Type B pancreatic cell (in vitro differentiated cells): Measurements from ENCODE around the gene LRRC74B. TPM values are rescaled to one million over a fixed set of nuclear protein-coding genes. Genes with fewer than 3 reads are reported as not detected.
A peak's percentile ranks its signal among the peaks of the same experiment; 100 is the strongest.
"Not testable (repeated sequence)": the region's sequence is repeated elsewhere in the genome, so short reads cannot be mapped to it uniquely, and the experiment has no call there.

Source experiments
- DNase-seq: peaks from one replicate; pipeline ENCODE4 v3.0.0; 2021; ENCODE audit warnings: mixed read lengths; ENCODE audit not compliant: unreplicated experiment; ENCODE audit errors: extremely low spot score
- H3K27ac Mint-ChIP-seq: 2 replicates; pipeline ENCODE4 v1.8.0; 2021; ENCODE audit warnings: mild to moderate bottlenecking, mixed read lengths
- H3K27me3 Mint-ChIP-seq: 2 replicates; pipeline ENCODE4 v1.8.0; 2021; ENCODE audit warnings: mixed read lengths
- H3K36me3 Mint-ChIP-seq: 2 replicates; pipeline ENCODE4 v1.8.0; 2021; ENCODE audit warnings: mixed read lengths
- H3K4me1 Mint-ChIP-seq: one replicate; pipeline ENCODE4 v1.8.0; 2021; ENCODE audit warnings: mixed read lengths; ENCODE audit not compliant: unreplicated experiment
- H3K4me3 Mint-ChIP-seq: 2 replicates; pipeline ENCODE4 v1.8.0; 2021; ENCODE audit warnings: mild to moderate bottlenecking, mixed read lengths
- H3K9me3 Mint-ChIP-seq: 2 replicates; pipeline ENCODE4 v1.8.0; 2021; ENCODE audit warnings: mixed read lengths
- total RNA-seq: library from RNA; stranded (reverse); gene quantifications from 2 replicates; pipeline ENCODE4 v1.2.1, GENCODE V29; 2021; ENCODE audit warnings: low replicate concordance
- TF ChIP-seq, protein P1 (sequence below): fragments of 200-600 bp; sonication (generic); conservative IDR thresholded peaks from 2 replicates; pipeline ENCODE4 v1.5.0; 2021; ENCODE audit warnings: antibody characterized with exemption, mild to moderate bottlenecking

The LRRC74B gene
- total RNA-seq, 1 donor from 2014 or later: 0.65 TPM

GRCh38 chr22:21042978-21043859 lies 2.5 kb upstream of the LRRC74B start:
- H3K4me3 Mint-ChIP-seq: peak overlapping the region; percentile 30
- TF ChIP-seq, protein P1, sequence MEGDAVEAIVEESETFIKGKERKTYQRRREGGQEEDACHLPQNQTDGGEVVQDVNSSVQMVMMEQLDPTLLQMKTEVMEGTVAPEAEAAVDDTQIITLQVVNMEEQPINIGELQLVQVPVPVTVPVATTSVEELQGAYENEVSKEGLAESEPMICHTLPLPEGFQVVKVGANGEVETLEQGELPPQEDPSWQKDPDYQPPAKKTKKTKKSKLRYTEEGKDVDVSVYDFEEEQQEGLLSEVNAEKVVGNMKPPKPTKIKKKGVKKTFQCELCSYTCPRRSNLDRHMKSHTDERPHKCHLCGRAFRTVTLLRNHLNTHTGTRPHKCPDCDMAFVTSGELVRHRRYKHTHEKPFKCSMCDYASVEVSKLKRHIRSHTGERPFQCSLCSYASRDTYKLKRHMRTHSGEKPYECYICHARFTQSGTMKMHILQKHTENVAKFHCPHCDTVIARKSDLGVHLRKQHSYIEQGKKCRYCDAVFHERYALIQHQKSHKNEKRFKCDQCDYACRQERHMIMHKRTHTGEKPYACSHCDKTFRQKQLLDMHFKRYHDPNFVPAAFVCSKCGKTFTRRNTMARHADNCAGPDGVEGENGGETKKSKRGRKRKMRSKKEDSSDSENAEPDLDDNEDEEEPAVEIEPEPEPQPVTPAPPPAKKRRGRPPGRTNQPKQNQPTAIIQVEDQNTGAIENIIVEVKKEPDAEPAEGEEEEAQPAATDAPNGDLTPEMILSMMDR: no peak
- H3K27me3 Mint-ChIP-seq: no peaks in the 10 kb centered on the region
- H3K4me1 Mint-ChIP-seq: peaks cover 20% of the 10 kb centered on the region
- no peaks in the 10 kb centered on the region for H3K36me3 Mint-ChIP-seq
- DNase-seq: no peak
- H3K27ac Mint-ChIP-seq: no peak overlapping the region
- H3K9me3 Mint-ChIP-seq: no peaks in the 10 kb centered on the region

- TF ChIP-seq, protein P1: no peak
- Mint-ChIP-seq H3K36me3 (no peaks in the 10 kb centered on the region), H3K4me3 (no peak overlapping the region), H3K27ac (no peak overlapping the region), H3K9me3 (no peaks in the 10 kb centered on the region), H3K4me1 (peaks cover 16% of the 10 kb centered on the region), H3K27me3 (no peaks in the 10 kb centered on the region)
- no peak for DNase-seq
These were observed 1.7 kb upstream of the LRRC74B start for GRCh38 chr22:21043860-21044535.

- H3K27ac Mint-ChIP-seq: peak overlapping the region; percentile 79
- no peak for DNase-seq
These were observed 688 bp upstream of the LRRC74B start for GRCh38 chr22:21044931-21045584.

DNA sequence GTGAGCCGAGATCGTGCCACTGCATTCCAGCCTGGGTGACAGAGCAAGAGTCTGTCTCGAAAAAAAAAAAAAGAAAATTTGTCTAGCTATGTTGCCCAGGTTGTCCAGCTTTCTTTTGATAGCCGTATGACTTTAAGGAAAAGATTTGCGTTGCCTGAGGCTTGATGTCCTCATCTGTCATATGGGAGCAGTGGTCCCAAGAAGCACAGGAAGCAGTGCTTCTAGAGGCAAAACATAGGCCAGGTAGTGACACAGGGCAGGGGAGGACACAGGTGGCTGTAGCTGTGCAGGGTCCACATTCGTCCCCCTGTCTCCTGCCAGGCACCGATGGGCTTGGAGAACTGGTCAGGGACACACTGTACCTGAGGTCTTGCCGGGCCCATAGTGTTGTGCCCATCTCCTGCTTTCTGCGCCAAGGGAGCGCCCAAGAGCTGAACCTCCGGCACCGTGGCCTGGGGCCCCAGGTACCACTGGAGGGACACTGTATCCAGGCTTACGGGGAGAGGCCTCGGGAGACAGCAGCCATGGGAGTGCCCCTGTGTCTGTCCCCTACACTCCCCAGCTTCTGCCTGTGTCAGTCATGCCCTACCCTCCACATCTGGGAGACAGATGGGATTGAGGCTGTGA lies 1.4 kb downstream of the LRRC74B start:
- no peak overlapping the region for H3K4me3 Mint-ChIP-seq
- H3K4me1 Mint-ChIP-seq: peaks cover 20% of the 10 kb centered on the region
- TF ChIP-seq, protein P1: no peak
- no peak for DNase-seq
- H3K9me3 Mint-ChIP-seq: no peaks in the 10 kb centered on the region
- H3K36me3 Mint-ChIP-seq: no peaks in the 10 kb centered on the region
- no peaks in the 10 kb centered on the region for H3K27me3 Mint-ChIP-seq
- no peak overlapping the region for H3K27ac Mint-ChIP-seq

More at GRCh38 chr22:21044931-21045584, 688 bp upstream of the LRRC74B start:
- peaks cover 16% of the 10 kb centered on the region for H3K4me1 Mint-ChIP-seq
- TF ChIP-seq, protein P1: no peak
- H3K4me3 Mint-ChIP-seq: peak overlapping the region; percentile 93
- no peaks in the 10 kb centered on the region for H3K27me3 Mint-ChIP-seq
- H3K9me3 Mint-ChIP-seq: no peaks in the 10 kb centered on the region
- no peaks in the 10 kb centered on the region for H3K36me3 Mint-ChIP-seq

DNA sequence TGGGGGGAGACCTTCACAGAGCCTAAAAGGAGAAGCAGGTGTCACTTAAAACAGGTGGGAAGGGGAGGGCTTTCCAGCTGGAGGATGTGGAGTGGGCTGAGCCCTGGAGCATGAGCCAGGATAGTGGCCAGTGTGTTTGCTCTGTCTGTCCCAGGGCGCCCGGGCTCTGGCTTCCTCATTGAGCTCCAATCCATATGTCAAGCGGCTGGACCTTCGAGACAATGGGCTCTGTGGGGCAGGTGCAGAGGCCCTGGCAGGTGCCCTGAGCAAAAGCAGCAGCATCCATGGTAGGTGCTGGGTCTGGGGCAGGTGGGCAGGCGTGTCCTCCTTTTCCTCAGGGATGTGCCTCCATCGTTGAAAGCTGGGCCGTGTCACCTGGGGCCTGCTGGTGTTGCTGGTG lies 2.0 kb downstream of the LRRC74B start:
- TF ChIP-seq, protein P1: no peak

DNA sequence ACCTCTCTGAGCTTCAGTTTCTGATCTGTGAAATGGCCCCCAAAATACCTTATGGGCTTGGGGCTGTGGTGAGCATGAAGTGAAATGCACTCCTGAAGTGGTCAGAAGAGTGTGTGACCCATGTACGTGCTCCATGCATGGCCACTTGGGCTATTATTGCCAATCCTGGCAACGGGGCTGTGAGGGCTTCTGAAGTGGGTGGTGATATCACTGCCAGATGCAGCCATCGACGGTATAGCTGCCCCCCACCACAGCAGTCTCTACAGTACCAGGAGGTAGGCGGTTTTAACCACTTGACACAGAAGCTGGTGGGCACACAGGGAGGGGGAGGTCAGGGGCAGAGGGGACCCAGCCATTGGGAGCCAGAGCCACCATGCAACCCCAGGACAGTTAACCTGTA lies 2.7 kb downstream of the LRRC74B start:
- H3K27me3 Mint-ChIP-seq, DNase-seq, H3K36me3 Mint-ChIP-seq, H3K9me3 Mint-ChIP-seq, H3K27ac Mint-ChIP-seq, H3K4me3 Mint-ChIP-seq: not testable (repeated sequence)
- peaks cover 15% of the 10 kb centered on the region for H3K4me1 Mint-ChIP-seq

More for the DNA sequence above, 2.0 kb downstream of the LRRC74B start:
- no peaks in the 10 kb centered on the region for H3K27me3 Mint-ChIP-seq
- no peak for DNase-seq
- H3K4me3 Mint-ChIP-seq: no peak overlapping the region
- peaks cover 20% of the 10 kb centered on the region for H3K4me1 Mint-ChIP-seq
- H3K9me3 Mint-ChIP-seq: no peaks in the 10 kb centered on the region
- no peaks in the 10 kb centered on the region for H3K36me3 Mint-ChIP-seq
- no peak overlapping the region for H3K27ac Mint-ChIP-seq

DNA sequence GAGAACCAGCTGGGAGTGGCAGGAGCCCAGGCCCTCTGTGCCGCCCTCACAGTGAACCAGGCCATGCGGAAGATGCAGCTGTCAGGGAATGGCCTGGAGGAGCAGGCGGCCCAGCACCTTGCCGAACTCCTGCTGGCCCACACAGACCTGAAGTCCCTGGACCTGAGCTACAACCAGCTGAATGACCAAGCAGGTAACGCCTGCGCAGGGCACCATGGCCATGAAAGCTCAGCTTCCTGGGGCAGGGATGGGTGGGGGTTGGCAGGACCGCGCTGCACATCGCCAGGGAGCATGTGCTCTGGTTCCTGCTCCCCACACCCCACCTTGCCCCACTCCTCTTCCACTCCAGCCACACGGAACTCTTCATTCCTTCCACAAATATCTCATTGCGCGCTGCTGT lies 3.2 kb downstream of the LRRC74B start:
- H3K36me3 Mint-ChIP-seq, H3K4me3 Mint-ChIP-seq, H3K9me3 Mint-ChIP-seq, DNase-seq, H3K27me3 Mint-ChIP-seq, H3K27ac Mint-ChIP-seq: not testable (repeated sequence)
- H3K4me1 Mint-ChIP-seq: peaks cover 13% of the 10 kb centered on the region
